ENCODE data around the gene DLG1.

DNA sequence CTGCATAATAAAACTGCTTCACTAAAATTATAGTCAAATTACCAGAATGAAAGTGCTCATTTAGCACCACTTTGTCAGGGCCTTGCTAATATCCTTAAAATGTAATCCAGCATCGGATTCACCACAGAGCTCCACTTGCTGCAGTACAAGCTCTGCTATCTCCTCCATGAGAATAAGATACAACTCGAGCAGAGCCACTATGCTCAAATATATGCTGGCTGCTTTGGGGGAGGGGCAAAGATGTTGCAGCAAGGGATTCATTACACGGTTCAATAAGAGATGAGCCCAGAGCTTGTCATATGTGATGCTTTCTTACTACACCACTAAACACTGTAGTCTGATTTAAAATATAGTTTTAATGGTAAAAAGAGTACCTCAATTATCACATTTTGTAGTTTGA, 72.2 kb downstream of the DLG1 start:
- TF ChIP-seq, protein P1, sequence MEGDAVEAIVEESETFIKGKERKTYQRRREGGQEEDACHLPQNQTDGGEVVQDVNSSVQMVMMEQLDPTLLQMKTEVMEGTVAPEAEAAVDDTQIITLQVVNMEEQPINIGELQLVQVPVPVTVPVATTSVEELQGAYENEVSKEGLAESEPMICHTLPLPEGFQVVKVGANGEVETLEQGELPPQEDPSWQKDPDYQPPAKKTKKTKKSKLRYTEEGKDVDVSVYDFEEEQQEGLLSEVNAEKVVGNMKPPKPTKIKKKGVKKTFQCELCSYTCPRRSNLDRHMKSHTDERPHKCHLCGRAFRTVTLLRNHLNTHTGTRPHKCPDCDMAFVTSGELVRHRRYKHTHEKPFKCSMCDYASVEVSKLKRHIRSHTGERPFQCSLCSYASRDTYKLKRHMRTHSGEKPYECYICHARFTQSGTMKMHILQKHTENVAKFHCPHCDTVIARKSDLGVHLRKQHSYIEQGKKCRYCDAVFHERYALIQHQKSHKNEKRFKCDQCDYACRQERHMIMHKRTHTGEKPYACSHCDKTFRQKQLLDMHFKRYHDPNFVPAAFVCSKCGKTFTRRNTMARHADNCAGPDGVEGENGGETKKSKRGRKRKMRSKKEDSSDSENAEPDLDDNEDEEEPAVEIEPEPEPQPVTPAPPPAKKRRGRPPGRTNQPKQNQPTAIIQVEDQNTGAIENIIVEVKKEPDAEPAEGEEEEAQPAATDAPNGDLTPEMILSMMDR (IDR thresholded peaks at IDR 0.05): no peak
- TF ChIP-seq POLR2A (IDR thresholded peaks at IDR 0.05): no peak
